Caki2 (cell line): ENCODE measurements around the gene SNX5. TPM values are rescaled to one million over a fixed set of nuclear protein-coding genes. Genes with fewer than 3 reads are reported as not detected.

Source experiments
- DNase-seq: peaks from one replicate; pipeline ENCODE4 v3.0.0-alpha.2; 2015; ENCODE audit warnings: low read depth
- in situ Hi-C: cut with HindIII; loops from 2 replicates; pipeline ENCODE4 v1.10.0; 2016; ENCODE audit warnings: low sequenced_read_pairs, low pct_unique_long_range_greater_than_20kb, mixed read lengths
- total RNA-seq: library from RNA; depleted of rRNA; stranded (reverse); fragments of >200 nt; shearing (Covaris generic); gene quantifications from 2 replicates; pipeline ENCODE4 v1.2.3, GENCODE V29; 2014; ENCODE audit warnings: low replicate concordance; rRNA removed

The SNX5 gene
- total RNA-seq: 132 and 137 TPM in 2 replicates

DNA sequence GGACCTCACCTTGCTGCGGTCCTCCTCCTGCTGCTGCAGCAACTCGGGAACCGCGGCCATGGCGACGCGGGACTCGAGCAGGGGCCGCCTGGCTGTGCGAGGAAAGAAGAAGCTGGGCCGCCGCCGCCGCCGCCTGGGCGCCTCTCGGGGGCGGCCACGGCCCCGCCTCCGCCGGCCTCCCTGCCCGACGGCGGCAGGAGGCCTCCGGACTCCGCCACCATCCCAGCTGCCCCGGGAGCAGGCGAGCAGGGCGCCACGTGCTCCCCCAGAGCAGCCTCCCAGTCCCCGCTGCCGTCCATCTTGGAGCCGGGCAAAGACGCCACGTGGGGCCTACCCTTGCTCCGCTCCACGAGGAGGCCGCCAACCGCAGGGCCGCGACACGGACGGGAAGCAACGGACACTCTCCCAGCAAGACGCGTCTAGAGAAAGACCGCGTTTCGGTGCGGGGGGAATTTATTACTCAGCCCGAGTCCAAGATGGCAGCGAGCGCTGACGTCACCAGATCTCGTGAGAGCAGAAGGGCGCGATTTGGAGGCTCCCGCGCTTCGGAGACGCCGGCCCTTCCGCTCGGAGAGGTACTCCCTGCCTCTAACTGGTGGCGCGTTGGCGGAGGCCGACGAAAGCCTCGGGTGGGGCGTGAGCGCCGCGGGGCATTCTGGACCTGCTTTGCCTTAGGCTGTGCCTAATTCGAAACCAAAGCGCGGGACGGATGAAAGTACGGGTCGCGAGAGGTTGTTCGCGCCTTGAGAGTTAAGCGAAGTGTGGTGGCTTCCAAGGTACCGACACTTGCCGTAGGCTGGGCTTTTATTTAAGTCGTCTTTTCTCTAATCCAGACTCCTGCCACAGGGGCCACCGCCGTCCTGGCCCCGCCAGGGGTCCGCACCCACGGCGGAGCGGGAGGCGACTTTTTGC lies at the start of gene SNX5, which contains the start of gene MGME1:
TSS of gene SNX5 (minus strand) at position 429 of the 912 bp plus-strand sequence. CDS start at position 60, 369 bp downstream.
TSS of gene MGME1 (plus strand) at position 653 of the 912 bp plus-strand sequence. CDS start 842 bp downstream, outside the sequence.
- in situ Hi-C loops: no loop called here

DNA sequence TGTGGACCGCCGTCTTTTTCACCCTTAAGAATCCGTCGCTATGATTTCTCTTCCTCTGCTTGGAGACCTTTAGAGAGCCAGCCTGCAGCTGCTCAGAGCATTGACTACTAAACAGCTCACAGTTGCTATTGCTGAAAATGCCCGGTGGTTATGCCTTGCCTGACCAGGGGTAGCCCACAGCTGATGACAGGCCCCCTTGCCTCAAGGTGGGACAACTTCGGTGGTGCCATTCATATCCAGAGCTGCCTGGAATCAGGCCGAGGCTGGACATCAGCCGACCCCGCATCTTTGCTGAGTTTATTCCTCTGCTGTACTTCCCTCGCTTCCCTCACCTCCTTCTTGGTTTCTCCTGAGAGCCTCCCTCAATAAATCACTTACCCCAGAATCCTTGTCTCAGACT lies 49.5 kb upstream of the SNX5 start:
- in situ Hi-C loops: no loop called here
- DNase-seq: no peak

More for the DNA sequence above, at the start of gene SNX5, which contains the start of gene MGME1:
- DNase-seq: peak; percentile 100

DNA sequence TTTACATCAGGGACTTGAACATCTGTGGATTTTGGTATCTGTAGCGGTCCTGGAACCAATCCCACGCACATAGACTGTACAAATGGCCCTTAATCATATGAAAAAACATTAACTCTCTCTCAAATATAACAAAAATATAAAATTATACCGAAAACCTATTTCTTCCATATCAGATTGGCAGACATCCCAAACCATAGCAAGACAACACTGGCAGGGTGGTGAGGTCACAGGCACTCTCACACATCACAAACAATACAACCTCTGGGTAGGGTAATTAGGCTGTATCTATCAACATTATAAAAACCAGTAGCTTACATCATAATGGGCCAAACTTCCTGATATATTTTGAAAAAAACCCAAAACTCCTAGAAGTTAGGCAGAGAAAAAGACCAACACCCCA lies 48.2 kb upstream of the SNX5 start:
- in situ Hi-C loops: no loop called here
- DNase-seq: no peak

DNA sequence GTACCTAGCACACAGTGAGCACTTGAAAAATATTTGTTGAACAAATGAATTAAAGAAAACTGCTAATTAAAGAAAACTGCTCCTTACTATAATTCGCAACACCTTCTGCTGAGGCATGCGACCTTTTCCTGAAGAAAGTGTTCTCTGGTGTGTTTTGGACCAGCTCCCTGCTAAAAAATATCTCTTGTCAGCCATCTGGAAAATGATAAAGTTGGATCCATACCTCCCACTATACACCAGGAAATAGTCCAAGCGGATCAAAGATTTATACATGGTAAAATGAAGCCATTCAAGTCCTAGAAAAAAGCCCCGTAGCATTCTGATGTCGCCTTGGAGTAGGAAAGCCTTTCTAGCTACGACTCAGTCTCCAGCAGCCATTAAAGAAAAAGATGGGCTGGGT lies 45.8 kb upstream of the SNX5 start:
- in situ Hi-C loops: no loop called here
- DNase-seq: no peak

DNA sequence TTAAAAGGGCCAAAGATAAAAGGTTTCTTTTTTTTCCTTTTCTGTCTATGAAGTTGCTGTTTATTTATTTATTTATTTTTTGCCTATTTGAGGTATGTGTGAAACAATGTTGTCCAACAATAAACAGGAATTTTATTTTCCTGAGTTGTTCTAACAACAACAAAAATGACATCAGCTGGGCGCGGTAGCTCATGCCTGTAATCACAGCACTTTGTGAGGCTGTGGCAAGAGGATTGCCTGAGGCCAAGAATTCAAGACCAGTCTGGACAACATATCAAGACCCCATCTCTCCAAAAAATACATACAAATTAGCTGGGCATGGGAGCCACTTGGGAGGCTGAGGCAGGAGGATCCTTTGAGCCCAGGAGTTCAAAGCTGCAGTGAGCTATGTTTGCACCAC lies 44.3 kb upstream of the SNX5 start:
- in situ Hi-C loops: no loop called here
- DNase-seq: no peak

DNA sequence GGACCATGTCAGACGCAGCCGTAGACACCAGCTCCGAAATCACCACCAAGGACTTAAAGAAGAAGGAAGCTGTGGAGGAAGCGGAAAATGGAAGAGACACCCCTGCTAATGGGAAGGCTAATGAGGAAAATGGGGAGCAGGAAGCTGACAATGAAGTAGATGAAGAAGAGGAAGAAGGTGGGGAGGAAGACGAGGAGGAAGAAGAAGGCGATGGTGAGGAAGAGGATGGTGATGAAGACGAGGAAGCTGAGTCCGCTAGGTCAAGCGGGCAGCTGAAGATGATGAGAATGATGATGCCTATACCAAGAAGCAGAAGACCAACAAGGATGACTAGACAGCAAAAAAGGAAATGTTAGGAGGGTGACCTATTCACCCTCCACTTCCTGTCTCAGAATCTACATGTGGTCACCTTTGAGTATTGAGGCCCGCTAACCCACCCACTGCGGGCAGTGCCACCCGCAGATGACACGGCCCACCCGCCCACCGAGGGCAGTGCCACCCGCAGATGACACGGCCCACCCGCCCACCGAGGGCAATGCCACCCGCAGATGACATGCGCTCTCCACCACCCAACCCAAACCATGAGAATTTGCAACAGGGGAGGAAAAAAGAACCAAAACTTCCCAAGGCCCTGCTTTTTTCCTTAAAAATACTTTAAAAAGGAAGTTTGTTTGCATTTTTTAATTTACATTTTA lies 43.5 kb upstream of the SNX5 start:
- DNase-seq: no peak
- in situ Hi-C loops: no loop called here

DNA sequence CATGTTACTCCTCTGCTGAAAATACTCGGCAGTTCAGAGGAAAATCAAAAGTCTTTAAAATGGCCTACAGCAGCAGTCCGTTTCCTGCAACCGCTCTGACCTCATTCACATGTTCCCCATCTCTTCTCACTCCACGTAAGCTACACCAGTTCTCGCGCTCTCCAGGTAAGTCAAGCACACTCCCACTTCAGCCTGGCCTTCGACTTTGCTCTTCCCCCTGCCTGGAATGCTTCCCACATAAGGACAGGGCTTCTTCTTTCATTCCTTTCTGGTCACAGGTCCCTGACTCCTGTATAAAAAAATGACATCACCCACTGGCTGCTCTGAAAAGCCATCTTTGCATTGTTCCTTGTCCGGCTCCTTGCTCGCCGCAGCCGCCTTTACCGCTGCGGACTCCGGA lies 42.9 kb upstream of the SNX5 start:
- in situ Hi-C loops: no loop called here

DNA sequence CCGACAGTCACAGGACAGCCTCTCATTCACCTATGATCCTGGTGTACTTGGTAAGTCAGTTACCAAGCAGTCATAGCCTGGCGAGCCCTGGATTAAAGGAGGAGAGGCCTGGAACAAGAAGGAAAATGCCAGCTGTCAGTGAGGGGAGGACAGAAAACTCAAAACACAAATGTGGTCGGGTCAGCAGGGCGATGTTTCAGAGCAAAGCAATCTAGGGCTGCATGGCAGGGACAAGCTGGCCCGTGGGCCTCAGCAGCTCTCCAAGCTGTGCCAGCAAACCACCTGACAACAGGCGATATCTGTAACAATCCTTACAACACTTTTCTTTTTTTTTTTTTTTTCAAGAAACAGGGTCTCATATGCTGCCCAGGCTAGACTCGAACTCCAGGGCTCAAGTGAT lies 40.5 kb upstream of the SNX5 start:
- in situ Hi-C loops: no loop called here
- DNase-seq: no peak

More for the DNA sequence above, 42.9 kb upstream of the SNX5 start:
- DNase-seq: no peak

DNA sequence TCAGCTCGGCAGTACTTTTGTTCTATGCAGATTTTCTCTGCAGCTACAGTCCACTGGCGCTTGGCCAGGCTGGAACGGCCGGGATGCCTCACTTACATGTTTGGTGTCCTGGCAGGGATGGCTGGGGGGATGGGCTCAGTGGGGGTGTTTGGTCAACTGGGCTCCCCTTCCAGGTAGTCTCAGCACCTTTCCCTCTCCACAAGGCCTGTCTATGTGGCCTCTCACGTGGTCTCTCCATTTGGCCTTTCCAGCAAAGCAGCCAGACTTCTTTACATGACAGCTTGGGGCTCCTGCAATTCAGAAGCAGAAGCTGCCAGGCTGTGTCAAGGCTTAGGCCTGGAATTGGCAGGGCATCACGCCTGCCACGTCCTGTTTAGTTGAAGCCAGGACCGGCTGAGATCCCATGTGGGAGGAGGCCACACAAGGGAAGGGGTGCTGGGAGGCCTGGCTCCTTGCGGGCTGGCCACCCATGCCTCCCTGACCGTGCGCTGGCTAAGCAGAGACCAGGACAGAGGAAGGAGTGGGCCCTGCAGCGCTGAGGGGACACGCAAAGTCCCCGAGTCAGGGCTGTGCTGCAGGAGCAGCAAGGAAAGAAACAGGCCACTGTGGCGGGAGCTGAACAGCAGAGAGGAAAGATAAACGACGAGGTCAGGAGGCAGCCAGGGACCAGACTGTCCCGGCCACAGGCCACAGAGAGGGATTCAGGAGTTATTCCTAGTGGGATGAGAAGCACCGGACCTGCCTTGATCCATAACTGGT lies 39.1 kb upstream of the SNX5 start:
- in situ Hi-C loops: no loop called here
- no peak for DNase-seq

DNA sequence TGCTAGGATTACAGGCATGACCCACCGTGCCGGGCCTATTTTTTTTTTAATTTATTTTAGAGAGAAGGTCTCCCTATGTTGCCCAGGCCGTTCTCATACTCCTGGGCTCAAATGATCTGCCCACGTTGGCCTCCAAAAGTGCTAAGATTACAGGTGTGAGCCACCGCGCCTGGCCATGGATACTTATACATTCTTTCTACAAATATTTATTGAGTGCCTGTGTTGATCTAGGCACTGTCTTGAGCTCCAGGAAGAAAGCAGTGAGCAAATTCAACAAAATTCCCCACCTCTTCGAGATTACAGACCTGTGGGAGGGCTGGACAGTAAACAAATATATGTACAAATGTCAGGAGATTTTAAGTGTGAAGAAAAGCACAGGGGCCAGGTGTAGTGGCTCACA lies 38.1 kb upstream of the SNX5 start:
- DNase-seq: no peak
- in situ Hi-C loops: no loop called here

DNA sequence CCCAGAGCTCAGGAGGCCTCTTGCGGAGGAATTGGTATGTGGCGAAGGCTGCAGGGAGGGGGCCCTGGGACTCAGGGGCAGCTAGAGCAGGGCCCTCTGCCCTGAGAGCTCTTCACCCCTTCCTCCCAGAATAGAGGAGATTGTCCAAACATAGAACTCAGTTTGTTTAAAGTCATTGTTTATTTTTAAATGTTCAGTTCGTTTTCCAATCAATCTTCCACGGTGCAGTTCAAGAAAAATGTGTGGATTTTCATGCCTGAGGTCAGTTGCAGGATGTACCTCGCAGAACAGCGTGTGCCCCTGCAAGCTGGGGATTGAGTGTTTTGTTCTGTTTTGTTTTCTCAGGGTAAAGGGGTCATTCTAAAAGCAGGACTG lies 37.4 kb upstream of the SNX5 start:
- in situ Hi-C loops: no loop called here
- DNase-seq: peak; percentile 16

DNA sequence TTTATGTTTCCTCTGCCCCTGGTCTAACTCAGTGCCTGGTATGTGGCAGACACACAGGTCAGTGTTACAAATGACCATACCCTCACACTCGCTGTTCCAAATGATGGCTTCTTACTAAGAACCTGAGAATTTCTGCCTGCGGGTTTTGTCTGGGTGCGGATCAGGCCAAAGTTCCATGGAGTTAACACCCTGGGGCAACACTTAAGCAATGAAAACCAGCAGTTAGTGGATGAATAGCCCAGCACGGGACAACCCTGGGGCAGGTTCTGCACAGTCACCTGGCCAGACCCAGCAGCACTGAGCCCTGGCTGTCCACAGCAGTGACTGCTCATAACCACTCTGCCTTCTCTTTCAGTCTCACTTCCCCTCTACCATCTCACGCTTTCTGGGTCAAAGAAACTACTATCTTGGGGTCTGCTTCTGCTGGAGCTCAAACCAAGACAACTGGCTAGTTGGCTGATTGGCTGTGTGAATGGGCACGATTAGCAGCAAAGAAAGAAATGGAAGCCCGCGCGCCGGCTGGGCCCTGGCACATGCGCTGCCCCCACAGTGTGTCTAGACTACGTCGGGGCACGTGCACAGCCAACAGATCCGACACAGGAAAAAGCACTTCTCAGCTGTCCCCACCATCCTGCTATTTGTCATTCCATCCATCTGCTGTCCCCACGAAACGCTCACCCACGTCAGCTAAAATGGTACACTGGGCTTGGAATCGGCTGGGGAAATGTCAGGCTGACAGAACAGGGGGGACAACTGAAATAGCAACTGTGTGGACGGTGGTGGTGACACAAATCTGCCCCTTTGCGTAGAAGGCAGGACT lies 36.8 kb upstream of the SNX5 start:
- peak; percentile 62 for DNase-seq
- in situ Hi-C loops: no loop called here

DNA sequence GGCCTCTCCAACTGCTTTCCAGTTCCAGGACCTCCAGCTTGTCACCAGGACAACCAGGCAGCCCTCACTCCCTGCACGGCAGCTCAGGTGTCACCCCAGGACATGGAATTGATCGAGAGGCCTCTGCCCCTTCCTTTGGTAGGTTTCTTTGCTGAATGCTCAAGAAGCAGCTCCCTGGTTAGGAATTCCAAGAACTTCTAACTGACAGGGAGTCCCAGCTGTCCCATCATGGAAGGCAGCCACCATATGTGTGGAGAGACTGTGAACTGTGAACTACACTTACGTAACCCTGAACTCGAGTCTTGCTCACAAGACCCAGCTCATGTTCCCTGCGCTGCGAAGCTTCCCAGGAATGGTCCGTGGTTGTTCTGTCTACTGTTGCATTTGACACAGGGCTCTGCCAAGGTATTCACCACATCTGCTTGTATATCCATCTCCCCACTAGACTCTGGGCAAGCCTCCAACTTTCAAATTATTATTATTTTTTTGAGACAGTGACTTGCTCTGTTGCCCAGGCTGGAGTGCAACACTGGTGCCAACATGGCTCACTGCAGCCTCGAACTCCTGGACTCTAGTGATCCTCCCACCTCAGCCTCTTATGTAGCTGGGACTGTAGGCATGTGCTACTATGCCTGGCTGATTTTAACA lies 35.9 kb upstream of the SNX5 start:
- in situ Hi-C loops: no loop called here
- DNase-seq: no peak

DNA sequence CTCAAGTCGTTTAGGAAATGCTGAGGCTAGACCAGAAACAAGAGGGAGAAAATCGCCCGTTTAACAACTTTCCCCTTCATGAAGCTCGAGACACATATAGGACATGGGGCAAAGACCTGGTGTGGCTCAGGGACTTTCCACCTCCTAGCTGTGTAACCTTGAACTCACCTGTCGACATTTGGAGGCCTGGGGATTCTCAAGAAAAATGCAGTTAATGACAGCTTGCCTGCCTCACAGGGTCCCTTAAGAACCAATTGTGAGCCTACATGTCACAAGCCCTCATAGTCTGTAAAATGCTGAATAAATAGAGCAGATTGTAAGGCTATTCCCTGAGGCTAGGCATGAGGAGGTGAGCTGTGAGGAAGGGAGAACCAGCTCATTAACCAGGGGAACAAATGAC lies 35.3 kb upstream of the SNX5 start:
- DNase-seq: no peak
- in situ Hi-C loops: no loop called here

DNA sequence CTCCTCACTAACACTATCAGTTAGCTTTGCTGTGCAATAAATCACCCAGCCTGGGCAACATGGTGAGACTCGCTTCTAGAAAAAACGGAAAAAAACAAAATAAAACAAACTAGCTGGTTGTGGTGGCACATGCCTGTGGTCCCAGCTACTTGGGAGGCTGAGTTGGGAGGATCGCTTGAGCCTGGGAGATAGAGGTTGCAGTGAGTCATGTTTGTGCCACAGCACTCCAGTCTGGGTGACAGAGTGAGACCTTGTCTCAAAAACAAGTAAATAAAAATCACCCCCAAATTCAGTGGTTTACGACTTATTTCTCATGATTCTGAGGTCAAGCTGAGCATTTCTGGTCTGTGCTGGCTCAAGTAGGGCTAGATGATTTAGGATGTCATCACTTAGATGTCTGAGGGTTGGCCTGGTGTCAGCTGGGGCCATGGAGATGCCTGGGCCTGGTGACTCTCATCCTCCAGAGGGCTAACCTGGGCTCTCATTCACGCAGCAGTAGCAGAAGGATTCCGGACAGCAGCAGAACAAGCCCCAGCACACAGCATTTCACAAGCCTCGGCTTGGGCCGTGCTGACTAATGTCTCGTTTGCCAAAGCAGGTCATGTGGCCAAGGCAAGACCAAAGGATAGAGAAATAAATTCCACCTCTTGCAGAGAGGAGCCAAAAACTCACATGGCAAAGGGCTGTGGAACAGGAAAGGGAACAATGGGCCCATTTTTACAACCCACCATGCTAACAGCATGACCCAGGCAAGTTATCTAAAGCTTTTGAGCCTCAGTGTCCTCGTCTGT lies 32.7 kb upstream of the SNX5 start:
- DNase-seq: no peak
- in situ Hi-C loops: no loop called here

DNA sequence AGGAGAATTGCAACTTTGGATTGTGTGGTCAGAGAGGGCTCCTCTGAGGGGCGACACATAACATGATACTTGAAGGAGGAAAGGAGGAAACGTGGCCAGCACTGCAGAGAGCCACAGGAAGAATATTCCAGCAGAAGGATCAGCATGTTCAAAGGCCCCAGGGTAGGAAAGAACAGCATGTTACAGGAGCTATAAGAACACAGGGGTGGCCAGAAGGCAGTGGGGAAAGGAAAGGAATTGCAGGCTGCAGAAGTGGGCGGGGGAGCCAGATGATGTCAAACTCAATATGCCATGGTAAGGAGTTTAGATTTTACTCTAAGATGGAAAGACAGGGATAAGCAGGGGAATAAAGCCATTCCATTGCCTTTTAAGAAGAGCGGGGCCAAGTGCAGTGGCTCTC lies 31.0 kb upstream of the SNX5 start:
- DNase-seq: no peak
- in situ Hi-C loops: no loop called here

DNA sequence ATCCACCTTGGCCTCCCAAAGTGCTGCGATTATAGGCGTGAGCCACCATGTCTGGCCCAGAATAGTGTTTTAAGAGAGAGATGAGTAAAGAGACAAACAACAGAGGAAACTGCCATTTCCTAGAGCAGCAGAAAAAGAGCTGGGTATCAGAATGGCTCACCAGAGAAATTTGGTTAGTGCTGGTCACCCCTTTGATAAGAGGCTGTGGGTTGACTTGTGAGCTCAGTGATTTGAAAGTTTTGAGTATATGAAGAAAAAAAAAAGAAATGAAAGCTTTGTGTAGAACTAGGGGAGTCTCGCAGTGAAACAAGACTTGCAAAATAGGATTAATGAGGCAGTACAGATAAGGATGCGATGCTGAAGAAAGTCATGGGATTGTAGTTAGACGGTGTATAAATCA lies 29.9 kb upstream of the SNX5 start:
- in situ Hi-C loops: no loop called here
- DNase-seq: no peak
